DND-41 (cell line): Measurements from ENCODE around the gene USP10.
"Not testable (repeated sequence)": the region's sequence is repeated elsewhere in the genome, so short reads cannot be mapped to it uniquely, and the experiment has no call there.

ENCODE experiments used
- ATAC-seq: fragments of 200-7000 bp; cut with Tn5 transposase; 3 replicates; pipeline ENCODE4 v1.9.1; 2021; ENCODE audit warnings: low read depth; ENCODE audit not compliant: insufficient read depth
- DNase-seq: peaks from one replicate; pipeline ENCODE4 v3.0.0-alpha.2; 2020
- H2AFZ ChIP-seq: 2 replicates; pipeline ENCODE4 v1.6.0; 2012; ENCODE audit warnings: low read depth, low read length
- H3K27ac ChIP-seq: 2 replicates; pipeline ENCODE4 v1.5.1; 2012; ENCODE audit warnings: low read length, inconsistent platforms
- H3K27me3 ChIP-seq: fragments of 200-600 bp; sonication (generic); 2 replicates; pipeline ENCODE4 v1.6.0; 2012; ENCODE audit warnings: low read length, mild to moderate bottlenecking, inconsistent platforms; ENCODE audit not compliant: insufficient read depth, poor library complexity
- H3K36me3 ChIP-seq: 2 replicates; pipeline ENCODE4 v1.5.1; 2012; ENCODE audit warnings: low read length, inconsistent platforms; ENCODE audit not compliant: insufficient read depth
- H3K4me1 ChIP-seq: 2 replicates; pipeline ENCODE4 v1.5.1; 2012; ENCODE audit warnings: mild to moderate bottlenecking, low read length; ENCODE audit not compliant: insufficient read depth
- H3K4me2 ChIP-seq: 2 replicates; pipeline ENCODE4 v1.6.0; 2012; ENCODE audit warnings: mild to moderate bottlenecking, moderate library complexity, low read length, inconsistent platforms; ENCODE audit not compliant: insufficient read depth
- H3K4me3 ChIP-seq, 2 experiments: fragments of 200-600 bp in 1 of 2; shearing (Covaris generic) in 1 of 2; 2 replicates each; pipeline ENCODE4 v1.5.1; 2012 to 2016; ENCODE audit warnings: inconsistent platforms in 2 of 2, low read length in 2 of 2, mild to moderate bottlenecking in 2 of 2, low read depth in 1 of 2, moderate library complexity in 1 of 2
- H3K79me2 ChIP-seq: 2 replicates; pipeline ENCODE4 v1.6.0; 2012; ENCODE audit warnings: low read length, inconsistent platforms; ENCODE audit not compliant: insufficient read depth
- H3K9ac ChIP-seq: 2 replicates; pipeline ENCODE4 v1.6.0; 2012; ENCODE audit warnings: low read depth, mild to moderate bottlenecking, inconsistent platforms, low read length, moderate library complexity
- H3K9me3 ChIP-seq: 2 replicates; pipeline ENCODE4 v1.5.1; 2012; ENCODE audit warnings: low read length, moderate library complexity, mild to moderate bottlenecking, inconsistent platforms; ENCODE audit not compliant: insufficient read depth, severe bottlenecking
- H4K20me1 ChIP-seq: 2 replicates; pipeline ENCODE4 v1.6.0; 2012; ENCODE audit warnings: low read length; ENCODE audit not compliant: insufficient read depth
- EZH2 ChIP-seq: IDR thresholded peaks from 3 replicates; pipeline ENCODE4 v1.6.1; 2012; ENCODE audit warnings: borderline replicate concordance, low read depth, mild to moderate bottlenecking, moderate library complexity, low read length, inconsistent platforms; ENCODE audit not compliant: severe bottlenecking
- TF ChIP-seq, protein P1 (sequence below): IDR thresholded peaks from 2 replicates; pipeline ENCODE4 v1.5.1; 2012; ENCODE audit warnings: borderline replicate concordance, low read length, moderate library complexity, mild to moderate bottlenecking; ENCODE audit not compliant: poor library complexity, severe bottlenecking; ENCODE audit errors: extremely low read depth

The USP10 gene

GRCh38 chr16:84730406-84731106 is 30.8 kb downstream of the USP10 start:
- Histone ChIP-seq H3K4me1 (peaks cover 39% of the 10 kb centered on the region), H3K9me3 (no peaks in the 10 kb centered on the region), H3K4me2 (peak overlapping the region; percentile 55), H3K79me2 (peaks cover 100% of the 10 kb centered on the region), H3K9ac (no peak overlapping the region), H3K27me3 (no peaks in the 10 kb centered on the region), H3K4me3 (no peak overlapping the region), H4K20me1 (peaks cover 78% of the 10 kb centered on the region), H3K27ac (peak overlapping the region; percentile 70), H2AFZ (no peak overlapping the region), H3K36me3 (peaks cover 21% of the 10 kb centered on the region; the same call in 1 of the 2 replicates)
- DNase-seq: peak; percentile 47
- TF ChIP-seq, protein P1, sequence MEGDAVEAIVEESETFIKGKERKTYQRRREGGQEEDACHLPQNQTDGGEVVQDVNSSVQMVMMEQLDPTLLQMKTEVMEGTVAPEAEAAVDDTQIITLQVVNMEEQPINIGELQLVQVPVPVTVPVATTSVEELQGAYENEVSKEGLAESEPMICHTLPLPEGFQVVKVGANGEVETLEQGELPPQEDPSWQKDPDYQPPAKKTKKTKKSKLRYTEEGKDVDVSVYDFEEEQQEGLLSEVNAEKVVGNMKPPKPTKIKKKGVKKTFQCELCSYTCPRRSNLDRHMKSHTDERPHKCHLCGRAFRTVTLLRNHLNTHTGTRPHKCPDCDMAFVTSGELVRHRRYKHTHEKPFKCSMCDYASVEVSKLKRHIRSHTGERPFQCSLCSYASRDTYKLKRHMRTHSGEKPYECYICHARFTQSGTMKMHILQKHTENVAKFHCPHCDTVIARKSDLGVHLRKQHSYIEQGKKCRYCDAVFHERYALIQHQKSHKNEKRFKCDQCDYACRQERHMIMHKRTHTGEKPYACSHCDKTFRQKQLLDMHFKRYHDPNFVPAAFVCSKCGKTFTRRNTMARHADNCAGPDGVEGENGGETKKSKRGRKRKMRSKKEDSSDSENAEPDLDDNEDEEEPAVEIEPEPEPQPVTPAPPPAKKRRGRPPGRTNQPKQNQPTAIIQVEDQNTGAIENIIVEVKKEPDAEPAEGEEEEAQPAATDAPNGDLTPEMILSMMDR: no peak
- no peak for TF ChIP-seq EZH2
- peak; percentile 91 for ATAC-seq

- not testable (repeated sequence) for H3K9ac ChIP-seq, H3K27me3 ChIP-seq, ATAC-seq, H3K4me2 ChIP-seq, H3K27ac ChIP-seq, H3K9me3 ChIP-seq, DNase-seq, H3K4me3 ChIP-seq, H2AFZ ChIP-seq
- Histone ChIP-seq H4K20me1 (peaks cover 76% of the 10 kb centered on the region), H3K79me2 (peaks cover 98% of the 10 kb centered on the region), H3K36me3 (peaks cover 25% of the 10 kb centered on the region; the same call in 1 of the 2 replicates), H3K4me1 (peaks cover 26% of the 10 kb centered on the region)
These were observed 32.5 kb downstream of the USP10 start for GRCh38 chr16:84732332-84732673.

- TF ChIP-seq, protein P1: no peak
- TF ChIP-seq EZH2: no peak
- DNase-seq: no peak
- Histone ChIP-seq H3K9me3 (no peaks in the 10 kb centered on the region), H3K27me3 (no peaks in the 10 kb centered on the region), H3K36me3 (peaks cover 25% of the 10 kb centered on the region; the same call in 1 of the 2 replicates), H2AFZ (no peak overlapping the region), H3K9ac (no peak overlapping the region), H3K4me3 (no peak overlapping the region), H3K79me2 (peaks cover 98% of the 10 kb centered on the region), H3K4me2 (no peak overlapping the region), H4K20me1 (peaks cover 76% of the 10 kb centered on the region), H3K27ac (0 out of 2 replicates have a peak overlapping the region, but pooled peaks have one; percentile 16), H3K4me1 (peaks cover 23% of the 10 kb centered on the region)
- no peak for ATAC-seq
These were observed 33.0 kb downstream of the USP10 start for GRCh38 chr16:84732674-84733352.

GRCh38 chr16:84735849-84736586 is 36.2 kb downstream of the USP10 start:
- Histone ChIP-seq H3K4me3 (no peak overlapping the region), H3K9me3 (no peaks in the 10 kb centered on the region), H3K4me1 (no peaks in the 10 kb centered on the region), H3K4me2 (no peak overlapping the region), H3K9ac (no peak overlapping the region), H3K79me2 (peaks cover 97% of the 10 kb centered on the region), H2AFZ (no peak overlapping the region), H3K36me3 (peaks cover 43% of the 10 kb centered on the region), H3K27me3 (no peaks in the 10 kb centered on the region), H4K20me1 (peaks cover 83% of the 10 kb centered on the region), H3K27ac (no peak overlapping the region)
- DNase-seq (no peak), ATAC-seq (no peak)
- TF ChIP-seq, protein P1: peak; percentile 12
- no peak for TF ChIP-seq EZH2
